Spleen (tissue), 7 donors: ENCODE results near the gene KLHL35.

Source experiments
- POLR2A ChIP-seq, 3 donors: fragments of 450-650 bp; IDR thresholded peaks; one replicate each; pipeline ENCODE4 v1.5.1; 2017; ENCODE audit warnings: antibody characterized with exemption in 3 of 3, mild to moderate bottlenecking in 1 of 3
- POLR2AphosphoS5 ChIP-seq, 3 donors: sonication (generic); formaldehyde crosslinking; IDR thresholded peaks; one replicate each; pipeline ENCODE4 v1.5.1; 2017; ENCODE audit warnings: antibody characterized with exemption in 3 of 3
- TF ChIP-seq, protein P1 (sequence below), 11 experiments: fragments of 200-600 bp in 7 of 11; fragments of 450-650 bp in 4 of 11; sonication (generic) in 4 of 11; IDR thresholded peaks in 8 of 11; conservative IDR thresholded peaks in 3 of 11; 1 replicate in 7 of 11; 2 replicates in 4 of 11; pipeline versions ENCODE4 v1.4.0 to v1.8.0; 2016 to 2021; ENCODE audit warnings: antibody characterized with exemption in 11 of 11, inconsistent platforms in 4 of 11, mild to moderate bottlenecking in 1 of 11
- donor health status: DM: no; HTN: no; CAD: no; lungs with moderate emphysema.
- donor health status: DM: no; HTN: no; CAD: no.
- donor health status: DM: no; HTN: no; CAD: no.

DNA sequence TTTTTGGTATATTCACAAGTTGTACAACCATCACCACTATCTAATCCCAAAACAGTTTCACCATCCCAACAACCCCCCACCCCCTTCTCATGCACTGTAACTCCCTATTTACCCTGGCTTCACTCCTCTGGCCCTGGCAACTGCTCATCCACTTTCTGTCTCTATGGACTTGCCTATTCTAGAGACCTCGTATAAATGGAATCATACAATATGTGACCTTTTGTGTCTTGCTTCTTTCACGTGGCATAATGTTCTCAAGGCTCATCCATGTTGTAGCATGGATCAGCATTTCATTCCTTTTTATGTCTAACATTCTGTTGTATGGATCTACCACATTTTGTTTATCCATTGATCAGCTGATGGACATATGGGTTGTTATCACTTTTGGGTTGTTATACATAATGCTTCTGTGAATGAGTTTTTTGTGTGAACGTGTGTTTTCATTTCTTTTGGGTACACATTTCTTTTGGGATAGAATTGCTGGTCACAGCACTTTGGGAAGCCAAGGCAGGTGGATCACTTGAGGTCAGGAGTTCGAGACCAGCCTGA, 46.7 kb upstream of the KLHL35 start:
- TF ChIP-seq, protein P1, sequence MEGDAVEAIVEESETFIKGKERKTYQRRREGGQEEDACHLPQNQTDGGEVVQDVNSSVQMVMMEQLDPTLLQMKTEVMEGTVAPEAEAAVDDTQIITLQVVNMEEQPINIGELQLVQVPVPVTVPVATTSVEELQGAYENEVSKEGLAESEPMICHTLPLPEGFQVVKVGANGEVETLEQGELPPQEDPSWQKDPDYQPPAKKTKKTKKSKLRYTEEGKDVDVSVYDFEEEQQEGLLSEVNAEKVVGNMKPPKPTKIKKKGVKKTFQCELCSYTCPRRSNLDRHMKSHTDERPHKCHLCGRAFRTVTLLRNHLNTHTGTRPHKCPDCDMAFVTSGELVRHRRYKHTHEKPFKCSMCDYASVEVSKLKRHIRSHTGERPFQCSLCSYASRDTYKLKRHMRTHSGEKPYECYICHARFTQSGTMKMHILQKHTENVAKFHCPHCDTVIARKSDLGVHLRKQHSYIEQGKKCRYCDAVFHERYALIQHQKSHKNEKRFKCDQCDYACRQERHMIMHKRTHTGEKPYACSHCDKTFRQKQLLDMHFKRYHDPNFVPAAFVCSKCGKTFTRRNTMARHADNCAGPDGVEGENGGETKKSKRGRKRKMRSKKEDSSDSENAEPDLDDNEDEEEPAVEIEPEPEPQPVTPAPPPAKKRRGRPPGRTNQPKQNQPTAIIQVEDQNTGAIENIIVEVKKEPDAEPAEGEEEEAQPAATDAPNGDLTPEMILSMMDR (IDR thresholded peaks at IDR 0.05 in 8 of 11, conservative IDR thresholded peaks at IDR 0.05 in 3 of 11) = no peak
- no peak for TF ChIP-seq POLR2AphosphoS5 (IDR thresholded peaks at IDR 0.05)
- TF ChIP-seq POLR2A (IDR thresholded peaks at IDR 0.05) = no peak
